HepG2 (cell line): ENCODE data around the gene SIRT1. TPM values are rescaled to one million over a fixed set of nuclear protein-coding genes. Genes with fewer than 3 reads are reported as not detected.

Source experiments
- ARID4A ChIP-seq: sonication (generic); formaldehyde crosslinking; IDR thresholded peaks from 2 replicates; pipeline ENCODE4 v1.5.0; 2020; ENCODE audit warnings: mild to moderate bottlenecking, missing genetic modification reagents, borderline replicate concordance
- BHLHE40 ChIP-seq: IDR thresholded peaks from 2 replicates; pipeline ENCODE4 v1.6.1; 2011; ENCODE audit warnings: low read length, improper control_type of control experiment
- KLF6 ChIP-seq: IDR thresholded peaks from 2 replicates; pipeline ENCODE4 v1.8.0; 2016; ENCODE audit warnings: missing biosample characterization, missing genetic modification reagents
- KMT2A ChIP-seq: sonication (generic); formaldehyde crosslinking; IDR thresholded peaks from 2 replicates; pipeline ENCODE4 v1.4.0; 2020; ENCODE audit warnings: missing genetic modification reagents
- NFYC ChIP-seq: IDR thresholded peaks from 2 replicates; pipeline ENCODE4 v1.6.1; 2016; ENCODE audit warnings: missing genetic modification reagents, missing compliant biosample characterization
- SYNCRIP ChIP-seq: fragments of 200-400 bp; formaldehyde crosslinking; IDR thresholded peaks from 2 replicates; pipeline ENCODE4 v1.6.1; 2018; ENCODE audit warnings: mild to moderate bottlenecking, low read depth, low read length; ENCODE audit not compliant: insufficient read depth
- TGIF2 ChIP-seq: IDR thresholded peaks from 2 replicates; pipeline ENCODE4 v1.6.1; 2016; ENCODE audit warnings: control low read depth, missing compliant biosample characterization
- ZEB1 ChIP-seq: IDR thresholded peaks from 2 replicates; pipeline ENCODE4 v1.6.1; 2012; ENCODE audit warnings: mild to moderate bottlenecking, low read depth, inconsistent platforms; ENCODE audit not compliant: insufficient replicate concordance
- ZMAT3 ChIP-seq: sonication (generic); formaldehyde crosslinking; conservative IDR thresholded peaks from 2 replicates; pipeline ENCODE4 v1.7.0; 2021; ENCODE audit warnings: missing genetic modification reagents
- ZNF3 ChIP-seq: IDR thresholded peaks from 2 replicates; pipeline ENCODE4 v1.7.0; 2017; ENCODE audit warnings: inconsistent platforms
- ZNF547 ChIP-seq: sonication (generic); formaldehyde crosslinking; IDR thresholded peaks from 2 replicates; pipeline ENCODE4 v1.5.1; 2020; ENCODE audit warnings: mild to moderate bottlenecking, missing genetic modification reagents
- ZNF558 ChIP-seq: sonication (generic); formaldehyde crosslinking; IDR thresholded peaks from 2 replicates; pipeline ENCODE4 v1.9.0; 2022; ENCODE audit warnings: mild to moderate bottlenecking, missing genetic modification reagents, borderline replicate concordance
- ZNF609 ChIP-seq: sonication (generic); formaldehyde crosslinking; IDR thresholded peaks from 2 replicates; pipeline ENCODE4 v1.4.0; 2020; ENCODE audit warnings: mild to moderate bottlenecking, missing genetic modification reagents, borderline replicate concordance
- ZNF615 ChIP-seq: sonication (generic); formaldehyde crosslinking; IDR thresholded peaks from 2 replicates; pipeline ENCODE4 v1.5.0; 2020; ENCODE audit warnings: mild to moderate bottlenecking, missing genetic modification reagents, borderline replicate concordance
- ZNF720 ChIP-seq: sonication (generic); formaldehyde crosslinking; IDR thresholded peaks from 2 replicates; pipeline ENCODE4 v1.4.0; 2020; ENCODE audit warnings: missing genetic modification reagents
- ZNF841 ChIP-seq: sonication (generic); formaldehyde crosslinking; IDR thresholded peaks from 2 replicates; pipeline ENCODE4 v1.8.1; 2023; ENCODE audit warnings: missing genetic modification reagents, borderline replicate concordance
- ZNF850 ChIP-seq: sonication (generic); formaldehyde crosslinking; conservative IDR thresholded peaks from 2 replicates; pipeline ENCODE4 v1.9.0; 2021; ENCODE audit warnings: mild to moderate bottlenecking, missing genetic modification reagents
- polyA plus RNA-seq, 8 experiments: library from polyadenylated mRNA; depleted of rRNA in 3 of 8; stranded (reverse) in 7 of 8; unstranded in 1 of 8; fragments of >200 nt; fragmentation: Illumina TruSeq in 4 of 8; extraction: Trizol in 4 of 8; gene quantifications; 2 replicates each; pipeline versions ENCODE4 v1.2.1 to v1.2.3, GENCODE V29; 2011 to 2016; ENCODE audit warnings: low read depth in 4 of 8, missing spikeins in 1 of 8, mixed read lengths in 1 of 8; ENCODE audit not compliant: insufficient read depth in 1 of 8
- total RNA-seq, 5 experiments: library from RNA; depleted of rRNA; stranded (reverse); fragments of >200 nt; fragmentation: Illumina TruSeq; extraction: Trizol; gene quantifications; 2 replicates each; pipeline ENCODE4 v1.2.3, GENCODE V29; 2016; ENCODE audit warnings: low read depth in 1 of 5
- TF ChIP-seq, protein P1 (sequence below): sonication (generic); formaldehyde crosslinking; IDR thresholded peaks from 2 replicates; pipeline ENCODE4 v1.4.0; 2020; ENCODE audit warnings: missing genetic modification reagents, borderline replicate concordance

SIRT1 gene
- total and polyA plus RNA-seq, 2 of the 13 experiments (the other 11 are each of a cell fraction or from before 2014, with no cell fraction given), result 9.4 to 10.2 TPM

DNA sequence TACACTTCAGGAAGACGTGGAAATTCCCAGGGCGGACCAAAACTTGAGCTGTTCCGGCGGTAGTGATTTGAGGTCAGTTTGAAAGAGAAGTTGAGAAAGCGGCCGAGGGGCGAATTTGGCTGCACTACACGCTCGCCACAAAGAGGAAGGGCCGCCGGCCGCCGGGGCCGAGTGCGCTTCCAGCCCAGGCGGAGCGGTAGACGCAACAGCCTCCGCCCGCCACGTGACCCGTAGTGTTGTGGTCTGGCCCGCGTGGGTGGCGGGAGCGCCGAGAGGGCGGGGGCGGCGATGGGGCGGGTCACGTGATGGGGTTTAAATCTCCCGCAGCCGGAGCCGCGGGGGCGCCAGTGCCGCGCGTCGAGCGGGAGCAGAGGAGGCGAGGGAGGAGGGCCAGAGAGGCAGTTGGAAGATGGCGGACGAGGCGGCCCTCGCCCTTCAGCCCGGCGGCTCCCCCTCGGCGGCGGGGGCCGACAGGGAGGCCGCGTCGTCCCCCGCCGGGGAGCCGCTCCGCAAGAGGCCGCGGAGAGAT is at the start of gene SIRT1 (continued):
- TF ChIP-seq ZNF609 (peak; percentile 61; the same call in 1 of the 2 replicates), KLF6 (CRISPR knock-in tag) (peak; percentile 92), ARID4A (CRISPR knock-in tag) (peak; percentile 92), TGIF2 (no peak; the same call in 1 of the 2 replicates), BHLHE40 (peak; percentile 94), ZNF558 (CRISPR knock-in tag) (peak; percentile 83), ZNF615 (CRISPR knock-in tag) (peak; percentile 83; the same call in 1 of the 2 replicates), ZNF720 (CRISPR knock-in tag) (peak; percentile 22; the same call in 1 of the 2 replicates), KMT2A (CRISPR knock-in tag) (peak; percentile 58; the same call in 1 of the 2 replicates), ZMAT3 (CRISPR knock-in tag) (no peak), ZNF3 (CRISPR knock-in tag) (no peak), NFYC (peak; percentile 60; the same call in 1 of the 2 replicates), ZNF547 (CRISPR knock-in tag) (peak; percentile 57), SYNCRIP (no peak), ZNF841 (CRISPR knock-in tag) (0 out of 2 replicates have a peak, but pooled peaks have one; percentile 38), ZEB1 (no peak), ZNF850 (CRISPR knock-in tag) (no peak)
- TF ChIP-seq, protein P1, sequence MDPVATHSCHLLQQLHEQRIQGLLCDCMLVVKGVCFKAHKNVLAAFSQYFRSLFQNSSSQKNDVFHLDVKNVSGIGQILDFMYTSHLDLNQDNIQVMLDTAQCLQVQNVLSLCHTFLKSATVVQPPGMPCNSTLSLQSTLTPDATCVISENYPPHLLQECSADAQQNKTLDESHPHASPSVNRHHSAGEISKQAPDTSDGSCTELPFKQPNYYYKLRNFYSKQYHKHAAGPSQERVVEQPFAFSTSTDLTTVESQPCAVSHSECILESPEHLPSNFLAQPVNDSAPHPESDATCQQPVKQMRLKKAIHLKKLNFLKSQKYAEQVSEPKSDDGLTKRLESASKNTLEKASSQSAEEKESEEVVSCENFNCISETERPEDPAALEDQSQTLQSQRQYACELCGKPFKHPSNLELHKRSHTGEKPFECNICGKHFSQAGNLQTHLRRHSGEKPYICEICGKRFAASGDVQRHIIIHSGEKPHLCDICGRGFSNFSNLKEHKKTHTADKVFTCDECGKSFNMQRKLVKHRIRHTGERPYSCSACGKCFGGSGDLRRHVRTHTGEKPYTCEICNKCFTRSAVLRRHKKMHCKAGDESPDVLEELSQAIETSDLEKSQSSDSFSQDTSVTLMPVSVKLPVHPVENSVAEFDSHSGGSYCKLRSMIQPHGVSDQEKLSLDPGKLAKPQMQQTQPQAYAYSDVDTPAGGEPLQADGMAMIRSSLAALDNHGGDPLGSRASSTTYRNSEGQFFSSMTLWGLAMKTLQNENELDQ (CRISPR knock-in tag), result 0 out of 2 replicates have a peak, but pooled peaks have one; percentile 25
